Measurements from ENCODE around the gene BMP2.

The BMP2 gene

DNA sequence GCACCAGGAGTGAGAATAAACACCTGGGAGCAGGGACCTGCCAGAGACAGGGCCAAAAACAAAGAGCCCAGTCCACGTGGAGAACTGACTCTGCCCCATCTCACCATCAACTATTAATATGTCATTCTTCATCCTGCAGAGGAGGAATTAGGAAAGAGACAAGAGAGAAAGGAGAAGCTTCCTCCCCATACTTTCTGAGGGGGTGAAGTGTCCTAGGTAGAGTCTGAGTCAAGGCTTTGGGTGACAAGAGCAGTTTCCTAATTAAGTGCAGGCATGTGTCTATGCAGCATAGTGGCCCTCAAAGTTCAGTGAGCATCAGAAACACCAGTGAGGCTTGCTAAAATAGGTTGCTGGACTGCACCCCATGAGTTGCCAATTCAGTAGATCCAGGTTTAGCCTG is 40.7 kb upstream of the BMP2 start:
- Histone ChIP-seq H3K9me3 (ENCODE audit: low read length) (no peaks in the 10 kb centered on the region), H2AFZ (ENCODE audit: low read length) (no peak overlapping the region), H4K20me1 (ENCODE audit: insufficient read depth, low read length) (no peaks in the 10 kb centered on the region), H3F3A (ENCODE audit: insufficient read depth, low read length) (no peaks in the 10 kb centered on the region), H3K9me2 (ENCODE audit: low read depth, low read length) (no peaks in the 10 kb centered on the region), H3K9ac (ENCODE audit: low read length) (no peak overlapping the region), H3K4me1 (ENCODE audit: insufficient read depth, low read length, severe bottlenecking) (no peaks in the 10 kb centered on the region), H3K27me3 (ENCODE audit: insufficient read depth, low read length) (no peaks in the 10 kb centered on the region; the same call in 1 of the 2 replicates), H3K4me2 (ENCODE audit: low read length) (no peak overlapping the region), H3K4me3 (ENCODE audit: low read depth, low read length, poor library complexity, severe bottlenecking) (no peak overlapping the region), H3K36me3 (ENCODE audit: insufficient read depth, low read length) (no peaks in the 10 kb centered on the region), H3K79me2 (ENCODE audit: insufficient read depth, low read length) (no peaks in the 10 kb centered on the region), H3K27ac (ENCODE audit: low read depth, low read length, poor library complexity, severe bottlenecking) (no peak overlapping the region)
- no peak for TF ChIP-seq EZH2 (IDR thresholded peaks at IDR 0.05; ENCODE audit: borderline replicate concordance, low read length)
- TF ChIP-seq CTCF (IDR thresholded peaks at IDR 0.05; ENCODE audit: low read length) = no peak

DNA sequence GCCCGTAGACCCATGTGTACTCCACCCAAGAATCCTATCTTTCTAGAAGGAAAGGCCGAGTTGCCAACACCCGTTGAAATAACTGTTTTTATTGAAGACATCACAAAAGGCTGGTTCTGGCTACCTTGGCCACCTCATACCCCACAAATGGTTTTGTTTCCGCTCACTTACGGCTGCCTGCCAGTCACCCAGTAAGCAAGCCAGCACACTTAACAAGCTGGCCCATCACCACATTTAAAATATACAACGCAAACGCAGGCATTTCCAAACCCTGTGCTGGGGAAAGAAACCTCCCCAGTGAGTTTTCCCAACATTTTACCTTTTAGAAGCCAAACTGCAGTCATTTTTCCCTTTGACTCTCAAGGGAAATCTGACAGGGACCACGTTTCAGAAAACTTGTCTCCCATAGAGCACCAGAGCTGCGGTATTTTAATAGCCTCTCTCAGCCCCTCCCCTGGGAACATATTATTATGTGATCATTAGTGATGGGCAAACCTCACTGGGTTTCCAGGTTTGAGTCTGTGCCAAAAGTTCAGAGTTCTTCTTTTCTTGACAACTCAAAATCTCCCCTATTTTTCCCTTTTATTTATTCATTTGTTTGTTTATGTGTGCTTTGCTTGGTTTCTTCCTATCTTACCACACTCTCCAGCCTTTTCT is 36.7 kb upstream of the BMP2 start:
- Histone ChIP-seq H3K9ac (ENCODE audit: low read length) (no peak overlapping the region), H3K27me3 (ENCODE audit: insufficient read depth, low read length) (no peaks in the 10 kb centered on the region; the same call in 1 of the 2 replicates), H3K27ac (ENCODE audit: low read depth, low read length, poor library complexity, severe bottlenecking) (no peak overlapping the region), H3F3A (ENCODE audit: insufficient read depth, low read length) (no peaks in the 10 kb centered on the region), H3K79me2 (ENCODE audit: insufficient read depth, low read length) (no peaks in the 10 kb centered on the region), H3K9me2 (ENCODE audit: low read depth, low read length) (no peaks in the 10 kb centered on the region), H3K4me1 (ENCODE audit: insufficient read depth, low read length, severe bottlenecking) (no peaks in the 10 kb centered on the region), H3K4me3 (ENCODE audit: low read depth, low read length, poor library complexity, severe bottlenecking) (no peak overlapping the region), H3K9me3 (ENCODE audit: low read length) (no peaks in the 10 kb centered on the region), H4K20me1 (ENCODE audit: insufficient read depth, low read length) (no peaks in the 10 kb centered on the region), H3K4me2 (ENCODE audit: low read length) (no peak overlapping the region), H3K36me3 (ENCODE audit: insufficient read depth, low read length) (no peaks in the 10 kb centered on the region), H2AFZ (ENCODE audit: low read length) (no peak overlapping the region)
- TF ChIP-seq EZH2 (IDR thresholded peaks at IDR 0.05; ENCODE audit: borderline replicate concordance, low read length) = no peak
- no peak for TF ChIP-seq CTCF (IDR thresholded peaks at IDR 0.05; ENCODE audit: low read length)

DNA sequence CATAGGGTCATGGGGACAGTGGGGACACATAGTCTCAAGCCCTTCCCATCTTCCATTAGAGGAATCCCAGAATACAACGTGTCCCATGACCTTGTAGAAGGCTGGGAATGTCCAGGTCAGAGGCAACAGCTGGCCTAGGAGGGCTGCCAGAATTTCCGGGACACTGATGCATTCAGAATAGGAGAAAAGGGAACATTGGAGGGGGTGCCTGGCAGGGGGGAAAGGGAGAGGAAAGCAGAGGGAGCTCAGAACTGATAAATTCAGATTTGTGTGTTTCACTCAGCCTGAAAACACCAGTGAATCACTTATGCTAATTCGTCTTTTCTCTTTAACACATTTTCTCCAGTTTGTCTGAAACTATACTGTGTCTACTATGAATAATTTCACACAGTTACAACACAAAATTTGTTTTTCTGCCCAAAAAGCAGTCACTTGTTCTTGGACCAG is 35.5 kb upstream of the BMP2 start:
- Histone ChIP-seq H3K9ac (ENCODE audit: low read length) (no peak overlapping the region), H3K79me2 (ENCODE audit: insufficient read depth, low read length) (no peaks in the 10 kb centered on the region), H4K20me1 (ENCODE audit: insufficient read depth, low read length) (no peaks in the 10 kb centered on the region), H2AFZ (ENCODE audit: low read length) (no peak overlapping the region), H3K27ac (ENCODE audit: low read depth, low read length, poor library complexity, severe bottlenecking) (no peak overlapping the region), H3K4me2 (ENCODE audit: low read length) (no peak overlapping the region), H3K4me3 (ENCODE audit: low read depth, low read length, poor library complexity, severe bottlenecking) (no peak overlapping the region), H3K27me3 (ENCODE audit: insufficient read depth, low read length) (no peaks in the 10 kb centered on the region; the same call in 1 of the 2 replicates), H3K36me3 (ENCODE audit: insufficient read depth, low read length) (no peaks in the 10 kb centered on the region), H3K4me1 (ENCODE audit: insufficient read depth, low read length, severe bottlenecking) (no peaks in the 10 kb centered on the region), H3K9me2 (ENCODE audit: low read depth, low read length) (no peaks in the 10 kb centered on the region), H3K9me3 (ENCODE audit: low read length) (no peaks in the 10 kb centered on the region), H3F3A (ENCODE audit: insufficient read depth, low read length) (no peaks in the 10 kb centered on the region)
- TF ChIP-seq CTCF (IDR thresholded peaks at IDR 0.05; ENCODE audit: low read length) = no peak
- no peak for TF ChIP-seq EZH2 (IDR thresholded peaks at IDR 0.05; ENCODE audit: borderline replicate concordance, low read length)

All from OCI-LY1 (cell line).